Esophagus muscularis mucosa (tissue), 4 donors: Measurements from ENCODE around the gene EYA2.

Source experiments
- EP300 ChIP-seq: sonication (generic); formaldehyde crosslinking; IDR thresholded peaks from one replicate; pipeline ENCODE4 v1.6.1; 2017; ENCODE audit warnings: antibody characterized with exemption
- POLR2AphosphoS5 ChIP-seq, 2 donors: sonication (generic); formaldehyde crosslinking; IDR thresholded peaks; one replicate each; pipeline ENCODE4 v1.6.1; 2017; ENCODE audit warnings: antibody characterized with exemption in 2 of 2
- TF ChIP-seq, protein P1 (sequence below), 3 experiments: fragments of 200-600 bp in 2 of 3; fragments of 450-650 bp in 1 of 3; sonication (generic) in 2 of 3; IDR thresholded peaks; one replicate each; pipeline ENCODE4 v1.5.1; 2017 to 2019; ENCODE audit warnings: antibody characterized with exemption in 3 of 3, mild to moderate bottlenecking in 2 of 3, moderate library complexity in 1 of 3

DNA sequence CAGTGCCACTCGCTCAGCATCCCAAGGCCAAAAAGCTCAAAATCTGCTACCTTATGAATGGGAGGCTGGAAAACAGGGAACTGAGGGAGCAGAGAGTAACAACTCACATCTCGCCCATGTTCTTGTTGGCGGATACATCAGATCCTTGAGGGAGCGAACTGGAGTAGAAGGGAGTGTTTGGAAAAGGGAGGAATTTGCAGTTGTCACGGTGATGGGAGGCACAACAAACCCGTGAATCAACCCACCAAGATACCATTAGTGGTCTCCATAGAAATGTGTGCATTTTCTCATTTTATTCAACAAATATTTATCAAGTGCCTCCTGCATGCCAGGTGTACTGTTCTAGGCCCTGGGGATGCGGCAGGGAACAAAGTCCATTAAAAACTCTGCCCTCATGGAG, 212.1 kb downstream of the EYA2 start:
- TF ChIP-seq, protein P1, sequence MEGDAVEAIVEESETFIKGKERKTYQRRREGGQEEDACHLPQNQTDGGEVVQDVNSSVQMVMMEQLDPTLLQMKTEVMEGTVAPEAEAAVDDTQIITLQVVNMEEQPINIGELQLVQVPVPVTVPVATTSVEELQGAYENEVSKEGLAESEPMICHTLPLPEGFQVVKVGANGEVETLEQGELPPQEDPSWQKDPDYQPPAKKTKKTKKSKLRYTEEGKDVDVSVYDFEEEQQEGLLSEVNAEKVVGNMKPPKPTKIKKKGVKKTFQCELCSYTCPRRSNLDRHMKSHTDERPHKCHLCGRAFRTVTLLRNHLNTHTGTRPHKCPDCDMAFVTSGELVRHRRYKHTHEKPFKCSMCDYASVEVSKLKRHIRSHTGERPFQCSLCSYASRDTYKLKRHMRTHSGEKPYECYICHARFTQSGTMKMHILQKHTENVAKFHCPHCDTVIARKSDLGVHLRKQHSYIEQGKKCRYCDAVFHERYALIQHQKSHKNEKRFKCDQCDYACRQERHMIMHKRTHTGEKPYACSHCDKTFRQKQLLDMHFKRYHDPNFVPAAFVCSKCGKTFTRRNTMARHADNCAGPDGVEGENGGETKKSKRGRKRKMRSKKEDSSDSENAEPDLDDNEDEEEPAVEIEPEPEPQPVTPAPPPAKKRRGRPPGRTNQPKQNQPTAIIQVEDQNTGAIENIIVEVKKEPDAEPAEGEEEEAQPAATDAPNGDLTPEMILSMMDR (IDR thresholded peaks at IDR 0.05), result no peak
- TF ChIP-seq POLR2AphosphoS5 (IDR thresholded peaks at IDR 0.05) (no peak), EP300 (no peak)
